ENCODE data around the gene DARS1. TPM values are rescaled to one million over a fixed set of nuclear protein-coding genes. Genes with fewer than 3 reads are reported as not detected.

Gene DARS1
- total and polyA plus RNA-seq, 7 experiments from 2014 or later: 45.3 to 140 (median 68.2) TPM

DNA sequence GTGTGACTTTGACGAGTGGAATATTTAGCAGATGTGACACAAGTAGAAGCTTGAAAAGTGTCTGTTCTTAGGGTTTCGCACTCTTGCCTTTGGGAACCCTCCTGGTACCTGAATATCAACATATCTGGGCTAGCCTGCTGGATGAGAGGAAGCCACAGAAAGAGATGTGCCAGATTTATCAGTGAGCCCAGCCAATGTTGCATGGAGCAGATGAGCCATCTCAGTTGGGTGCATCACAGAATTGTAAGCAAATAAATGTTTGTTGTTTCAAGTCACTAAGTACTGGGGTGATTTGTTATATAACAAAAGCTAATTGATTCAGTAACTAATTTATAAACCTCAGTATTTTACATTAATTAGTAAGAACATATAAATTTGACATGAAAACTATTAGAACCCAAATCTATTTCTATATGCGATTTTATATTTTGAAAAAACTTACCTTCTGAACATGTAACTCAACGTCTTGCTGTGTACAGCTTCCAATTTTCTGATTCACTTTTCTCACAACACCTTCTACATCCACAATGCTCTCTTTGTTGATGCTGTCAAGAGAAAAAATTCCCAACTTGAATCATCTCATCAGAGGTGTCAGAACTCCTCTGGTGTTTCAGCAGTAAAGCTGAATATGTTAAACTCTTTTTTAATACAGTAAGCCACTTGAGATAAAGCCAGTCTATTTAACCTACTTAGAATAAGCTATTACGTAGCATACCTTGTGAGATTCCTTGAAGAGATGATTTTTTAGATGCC, 42.3 kb downstream of the DARS1 start:
- intact Hi-C loops (cut with micrococcal nuclease): loop anchor here in 1 of 2 donors (1.0 kb wide), 1 partner anchor 11 kb away; no protein-coding TSS in a partner anchor
- Histone ChIP-seq H3K27me3 (ENCODE audit: control insufficient read depth in 2 of 2, insufficient read depth in 2 of 2, low read length in 2 of 2) (no peaks in the 10 kb centered on the region), H3K4me3 (ENCODE audit: low read length) (no peak overlapping the region), H3K27ac (ENCODE audit: low read depth, low read length) (no peak overlapping the region), H3K36me3 (ENCODE audit: control insufficient read depth in 2 of 3, insufficient read depth in 3 of 3, low read length in 3 of 3) (peaks cover 0 to 5% (median 4%) of the 10 kb centered on the region in 3 experiments), H3K9me3 (ENCODE audit: control insufficient read depth in 2 of 3, low read length in 3 of 3) (no peaks in the 10 kb centered on the region), H3K4me1 (ENCODE audit: control insufficient read depth in 2 of 2, insufficient read depth in 2 of 2, low read length in 2 of 2) (peaks cover 0 to 1% of the 10 kb centered on the region in 2 donors)
- ATAC-seq: no peak
- Mint-ChIP-seq H3K4me1 (peaks cover 22 to 59% (median 49%) of the 10 kb centered on the region in 7 donors), H3K9me3 (peaks cover 0 to 12% (median 0%) of the 10 kb centered on the region in 11 donors), H3K36me3 (peaks cover 9 to 64% (median 50%) of the 10 kb centered on the region in 5 donors), H3K27me3 (no peaks in the 10 kb centered on the region), H3K4me3 (no peak overlapping the region), H3K27ac (no peak overlapping the region)
- POLR2A ChIA-PET: no interaction called here
- CTCF ChIA-PET: interaction anchor here (1.2 kb wide), 1 partner anchor 46 kb away, joined by 3 read pairs; no protein-coding TSS in a partner anchor
- DNase-seq: no peak

DNA sequence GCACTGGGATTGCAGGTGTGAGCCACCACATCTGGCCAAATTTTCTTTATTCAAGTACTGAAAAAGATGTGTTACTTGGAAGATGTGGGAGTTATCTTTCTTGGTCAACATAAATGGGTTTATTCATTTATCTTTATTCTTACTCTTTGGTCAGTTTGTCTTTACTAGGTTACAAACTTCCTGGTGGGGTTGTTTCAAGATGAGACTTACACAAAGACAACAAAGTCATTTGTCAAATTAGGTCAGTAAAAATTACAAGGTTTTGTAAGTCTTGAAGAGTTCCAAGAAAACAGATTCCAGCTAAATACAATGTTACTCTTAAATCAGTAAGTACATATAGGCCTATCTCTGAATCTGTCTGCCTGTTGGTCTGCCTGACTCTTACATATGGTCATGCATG, 48.9 kb downstream of the DARS1 start:
- Histone ChIP-seq H3K4me1 (ENCODE audit: control insufficient read depth in 2 of 2, insufficient read depth in 2 of 2, low read length in 2 of 2) (no peaks in the 10 kb centered on the region), H3K27me3 (ENCODE audit: control insufficient read depth in 2 of 2, insufficient read depth in 2 of 2, low read length in 2 of 2) (no peaks in the 10 kb centered on the region), H3K9me3 (ENCODE audit: control insufficient read depth in 2 of 3, low read length in 3 of 3) (no peaks in the 10 kb centered on the region), H3K27ac (ENCODE audit: low read depth, low read length) (no peak overlapping the region), H3K4me3 (ENCODE audit: low read length) (no peak overlapping the region), H3K36me3 (ENCODE audit: control insufficient read depth in 2 of 3, insufficient read depth in 3 of 3, low read length in 3 of 3) (peaks cover 0 to 10% (median 3%) of the 10 kb centered on the region in 3 experiments)
- intact Hi-C loops (cut with micrococcal nuclease): no loop called here
- no peak for ATAC-seq
- Mint-ChIP-seq H3K36me3 (peaks cover 12 to 67% (median 38%) of the 10 kb centered on the region in 5 donors), H3K27ac (peak overlapping the region in 1 of 9 donors; percentile 31), H3K9me3 (peaks cover 0 to 4% (median 0%) of the 10 kb centered on the region in 11 donors), H3K4me3 (no peak overlapping the region), H3K27me3 (no peaks in the 10 kb centered on the region), H3K4me1 (peaks cover 14 to 61% (median 44%) of the 10 kb centered on the region in 7 donors)
- DNase-seq: no peak
- ChIA-PET CTCF (no interaction called here), POLR2A (no interaction called here)

DNA sequence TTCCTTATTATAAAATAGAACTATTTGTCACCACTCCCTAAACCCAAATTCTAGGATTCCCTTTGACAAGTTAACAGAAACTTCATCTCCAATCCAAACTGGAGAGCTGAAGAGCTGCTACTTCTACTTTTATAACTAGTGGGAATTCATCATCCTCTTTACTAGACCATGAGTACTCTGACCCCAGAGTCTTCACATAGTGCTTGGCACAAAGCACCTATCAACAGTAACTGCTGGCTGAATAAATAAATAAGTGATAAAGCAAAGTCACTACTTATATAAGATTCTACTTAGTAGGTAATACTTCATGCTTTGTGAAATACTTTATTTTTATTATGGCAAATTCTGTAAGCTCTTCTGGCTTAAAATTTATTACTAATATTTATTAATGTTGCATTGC, 49.5 kb downstream of the DARS1 start:
- DNase-seq (no peak), ATAC-seq (no peak)
- Mint-ChIP-seq H3K27ac (peak overlapping the region in 1 of 9 donors; percentile 8), H3K4me1 (peaks cover 14 to 63% (median 42%) of the 10 kb centered on the region in 7 donors), H3K27me3 (no peaks in the 10 kb centered on the region), H3K36me3 (peaks cover 10 to 69% (median 39%) of the 10 kb centered on the region in 5 donors), H3K9me3 (peaks cover 0 to 2% (median 0%) of the 10 kb centered on the region in 11 donors), H3K4me3 (no peak overlapping the region)
- no peak overlapping the region for H3K27ac ChIP-seq (ENCODE audit: low read depth, low read length)
- CTCF ChIA-PET: interaction anchor here (0.7 kb wide), 1 partner anchor 213 kb away, joined by 3 read pairs; no protein-coding TSS in a partner anchor
- H3K36me3 ChIP-seq (ENCODE audit: control insufficient read depth in 2 of 3, insufficient read depth in 3 of 3, low read length in 3 of 3): peaks cover 0 to 13% (median 4%) of the 10 kb centered on the region in 3 experiments
- H3K9me3 ChIP-seq (ENCODE audit: control insufficient read depth in 2 of 3, low read length in 3 of 3): no peaks in the 10 kb centered on the region
- intact Hi-C loops (cut with micrococcal nuclease): no loop called here
- no peaks in the 10 kb centered on the region for H3K27me3 ChIP-seq (ENCODE audit: control insufficient read depth in 2 of 2, insufficient read depth in 2 of 2, low read length in 2 of 2)
- H3K4me1 ChIP-seq (ENCODE audit: control insufficient read depth in 2 of 2, insufficient read depth in 2 of 2, low read length in 2 of 2): no peaks in the 10 kb centered on the region
- POLR2A ChIA-PET: no interaction called here
- H3K4me3 ChIP-seq (ENCODE audit: low read length): no peak overlapping the region

DNA sequence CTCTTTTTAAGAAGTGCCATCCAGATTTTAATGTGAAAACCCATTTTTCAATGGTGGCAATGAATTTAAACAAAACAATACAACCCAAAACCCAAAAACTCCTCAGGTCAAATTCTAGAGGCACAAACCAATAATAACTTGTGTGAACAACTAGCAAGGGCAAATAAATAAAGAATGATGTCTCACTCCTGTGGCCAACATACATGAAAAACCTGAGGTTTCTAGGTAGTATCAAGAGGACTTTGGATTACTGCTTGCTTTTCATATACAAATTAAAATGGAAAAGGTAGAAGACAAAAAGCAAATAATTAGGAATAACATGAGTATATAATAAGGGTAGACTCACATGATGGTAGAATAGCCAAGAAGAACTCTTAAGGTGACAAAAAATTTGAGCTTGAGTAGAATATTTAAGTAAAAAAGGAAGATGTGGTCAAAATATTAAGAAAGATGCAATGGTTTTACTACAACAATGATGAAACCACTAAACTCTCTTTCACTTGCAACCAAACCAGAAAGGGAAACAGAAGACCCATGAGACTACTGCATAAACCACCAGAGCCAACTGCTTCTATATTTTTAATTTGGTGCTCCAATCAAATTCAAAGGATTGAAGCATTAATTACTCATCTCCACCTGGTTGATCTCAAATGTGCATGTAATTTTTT, 53.5 kb downstream of the DARS1 start:
- H3K4me3 ChIP-seq (ENCODE audit: low read length): no peak overlapping the region
- DNase-seq: no peak
- H3K27me3 ChIP-seq (ENCODE audit: control insufficient read depth in 2 of 2, insufficient read depth in 2 of 2, low read length in 2 of 2): no peaks in the 10 kb centered on the region
- Mint-ChIP-seq H3K27me3 (no peaks in the 10 kb centered on the region), H3K4me1 (peaks cover 4 to 57% (median 9%) of the 10 kb centered on the region in 7 donors), H3K27ac (peak overlapping the region in 3 of 9 donors; percentile 6 to 64 (median 38)), H3K4me3 (peak overlapping the region in 1 of 10 donors; percentile 24), H3K9me3 (no peaks in the 10 kb centered on the region), H3K36me3 (peaks cover 0 to 55% (median 21%) of the 10 kb centered on the region in 5 donors)
- no peaks in the 10 kb centered on the region for H3K4me1 ChIP-seq (ENCODE audit: control insufficient read depth in 2 of 2, insufficient read depth in 2 of 2, low read length in 2 of 2)
- peaks cover 0 to 20% (median 4%) of the 10 kb centered on the region in 3 experiments for H3K36me3 ChIP-seq (ENCODE audit: control insufficient read depth in 2 of 3, insufficient read depth in 3 of 3, low read length in 3 of 3)
- intact Hi-C loops (cut with micrococcal nuclease): loop anchor here in 1 of 2 donors (1.0 kb wide), 1 partner anchor 11 kb away; no protein-coding TSS in a partner anchor
- H3K27ac ChIP-seq (ENCODE audit: low read depth, low read length): no peak overlapping the region
- CTCF ChIA-PET: interaction anchor here (0.6 kb wide), 2 partner anchors 14 to 421 kb away, joined by 3 to 5 read pairs; no protein-coding TSS in a partner anchor
- ATAC-seq: no peak
- POLR2A ChIA-PET: interaction anchor here (0.6 to 0.7 kb wide), 3 partner anchors 66 to 452 kb away, joined by 3 read pairs; no protein-coding TSS in a partner anchor
- no peaks in the 10 kb centered on the region for H3K9me3 ChIP-seq (ENCODE audit: control insufficient read depth in 2 of 3, low read length in 3 of 3)

DNA sequence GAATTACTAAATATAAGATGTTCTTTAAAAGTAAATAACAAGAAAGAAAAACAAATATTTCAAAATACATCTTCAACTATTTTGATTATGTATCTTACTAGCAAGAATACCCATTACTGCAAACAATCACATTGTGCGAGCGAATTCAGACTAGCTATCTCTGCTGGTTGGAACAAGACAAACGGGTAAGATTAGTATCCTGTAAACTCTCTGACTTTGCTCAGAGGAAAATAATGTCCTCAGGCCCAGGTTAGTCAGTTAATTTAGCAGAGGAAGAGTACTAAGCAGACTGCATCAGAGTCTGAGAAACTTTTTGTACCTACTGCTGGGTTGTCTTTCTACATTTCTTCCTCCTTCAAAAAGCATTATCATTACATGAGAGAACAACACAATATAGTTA, 58.8 kb downstream of the DARS1 start:
- H3K9me3 ChIP-seq (ENCODE audit: control insufficient read depth in 2 of 3, low read length in 3 of 3): no peaks in the 10 kb centered on the region
- Mint-ChIP-seq H3K27ac (peak overlapping the region in 3 of 9 donors; percentile 38 to 64 (median 58)), H3K4me1 (peaks cover 0 to 23% (median under 1%) of the 10 kb centered on the region in 7 donors), H3K27me3 (no peaks in the 10 kb centered on the region), H3K9me3 (no peaks in the 10 kb centered on the region), H3K36me3 (peaks cover under 1 to 34% (median 7%) of the 10 kb centered on the region in 5 donors), H3K4me3 (no peak overlapping the region)
- ChIA-PET CTCF (no interaction called here), POLR2A (no interaction called here)
- intact Hi-C loops (cut with micrococcal nuclease): no loop called here
- no peak overlapping the region for H3K27ac ChIP-seq (ENCODE audit: low read depth, low read length)
- H3K36me3 ChIP-seq (ENCODE audit: control insufficient read depth in 2 of 3, insufficient read depth in 3 of 3, low read length in 3 of 3): peaks cover 0 to 16% (median 2%) of the 10 kb centered on the region in 3 experiments
- no peak for ATAC-seq
- H3K4me1 ChIP-seq (ENCODE audit: control insufficient read depth in 2 of 2, insufficient read depth in 2 of 2, low read length in 2 of 2): no peaks in the 10 kb centered on the region
- DNase-seq: no peak
- H3K4me3 ChIP-seq (ENCODE audit: low read length): no peak overlapping the region
- H3K27me3 ChIP-seq (ENCODE audit: control insufficient read depth in 2 of 2, insufficient read depth in 2 of 2, low read length in 2 of 2): no peaks in the 10 kb centered on the region

DNA sequence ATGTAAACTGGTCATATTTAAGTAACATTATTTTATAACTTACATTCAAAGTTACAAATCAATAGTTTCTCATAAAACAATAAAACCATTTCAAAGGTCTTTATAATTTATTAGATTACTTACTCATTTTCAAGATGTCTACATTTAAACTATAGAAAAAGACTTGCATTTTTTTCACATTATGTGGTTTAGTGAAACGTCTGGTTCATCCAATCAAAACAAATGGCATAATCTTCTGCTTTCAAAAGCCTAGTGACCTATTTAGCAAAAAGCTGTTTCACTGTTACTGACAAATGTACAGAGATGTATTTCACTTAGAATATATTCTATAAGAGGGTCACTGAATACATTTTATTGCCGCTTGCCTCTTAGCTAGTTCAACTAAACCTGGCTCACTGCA, 59.9 kb downstream of the DARS1 start:
- ATAC-seq: no peak
- no peaks in the 10 kb centered on the region for H3K9me3 Mint-ChIP-seq
- H3K9me3 ChIP-seq (ENCODE audit: control insufficient read depth in 2 of 3, low read length in 3 of 3): no peaks in the 10 kb centered on the region

More for the DNA sequence above, 59.9 kb downstream of the DARS1 start:
- no peak for DNase-seq
- no peaks in the 10 kb centered on the region for H3K4me1 ChIP-seq (ENCODE audit: control insufficient read depth in 2 of 2, insufficient read depth in 2 of 2, low read length in 2 of 2)
- ChIA-PET CTCF (interaction anchor here (1.0 kb wide), 1 partner anchor 458 kb away, joined by 3 read pairs; no protein-coding TSS in a partner anchor), POLR2A (interaction anchor here (0.6 to 1.1 kb wide), 3 partner anchors 38 to 137 kb away, joined by 3 to 5 read pairs (median 3); no protein-coding TSS in a partner anchor)
- intact Hi-C loops (cut with micrococcal nuclease): no loop called here
- peaks cover 0 to 12% (median 0%) of the 10 kb centered on the region in 3 experiments for H3K36me3 ChIP-seq (ENCODE audit: control insufficient read depth in 2 of 3, insufficient read depth in 3 of 3, low read length in 3 of 3)
- Mint-ChIP-seq H3K36me3 (peaks cover 3 to 26% (median 10%) of the 10 kb centered on the region in 5 donors), H3K27ac (peak overlapping the region in 3 of 9 donors; percentile 40 to 55 (median 45)), H3K27me3 (no peaks in the 10 kb centered on the region), H3K4me3 (no peak overlapping the region), H3K4me1 (peaks cover 0 to 14% (median 4%) of the 10 kb centered on the region in 7 donors)
- H3K27ac ChIP-seq (ENCODE audit: low read depth, low read length): no peak overlapping the region
- no peaks in the 10 kb centered on the region for H3K27me3 ChIP-seq (ENCODE audit: control insufficient read depth in 2 of 2, insufficient read depth in 2 of 2, low read length in 2 of 2)
- no peak overlapping the region for H3K4me3 ChIP-seq (ENCODE audit: low read length)
